Naive thymus-derived CD8-positive, alpha-beta T cell (primary cell): ENCODE measurements around the gene MYO1G. TPM values are rescaled to one million over a fixed set of nuclear protein-coding genes. Genes with fewer than 3 reads are reported as not detected.

Source experiments
- ATAC-seq, 2 donors: fragments of 150-1000 bp; cut with Tn5 transposase in 1 of 2; sonication (Bioruptor Pico), chemical (Tn5 transposase) in 1 of 2; 1 replicate in 1 of 2; 2 replicates in 1 of 2; pipeline ENCODE4 v1.10.0; 2021; ENCODE audit warnings: mild to moderate bottlenecking in 2 of 2, moderate library complexity in 2 of 2
- POLR2A ChIA-PET: fragments of 350-600 bp; sonication (Branson Sonifier 250); formaldehyde crosslinking; loops from one replicate; lab custom pipeline; 2021; ENCODE audit warnings: antibody characterized with exemption; lab: Charles Lee
- DNase-seq, 10 donors: peaks; one replicate each; pipeline versions ENCODE4 v3.0.0 to v3.0.0-alpha.2; 2020 to 2022
- H3K27ac Mint-ChIP-seq, 10 donors: one replicate each; pipeline ENCODE4 v1.8.0; 2020 to 2022; ENCODE audit warnings: mild to moderate bottlenecking in 10 of 10, mixed read lengths in 10 of 10, moderate library complexity in 4 of 10, inconsistent platforms in 1 of 10
- H3K27me3 Mint-ChIP-seq, 5 donors: one replicate each; pipeline ENCODE4 v1.8.0; 2021 to 2022; ENCODE audit warnings: mixed read lengths in 5 of 5
- H3K36me3 Mint-ChIP-seq, 3 donors: one replicate each; pipeline ENCODE4 v1.8.0; 2020 to 2022; ENCODE audit warnings: mixed read lengths in 3 of 3, mild to moderate bottlenecking in 2 of 3, inconsistent platforms in 1 of 3
- H3K4me1 Mint-ChIP-seq, 4 donors: one replicate each; pipeline ENCODE4 v1.8.0; 2021 to 2022; ENCODE audit warnings: mixed read lengths in 4 of 4
- H3K4me3 Mint-ChIP-seq, 10 donors: one replicate each; pipeline ENCODE4 v1.8.0; 2020 to 2022; ENCODE audit warnings: mild to moderate bottlenecking in 10 of 10, mixed read lengths in 10 of 10, moderate library complexity in 6 of 10, inconsistent platforms in 1 of 10
- H3K9me3 Mint-ChIP-seq, 9 donors: one replicate each; pipeline ENCODE4 v1.8.0; 2020 to 2022; ENCODE audit warnings: mixed read lengths in 9 of 9, mild to moderate bottlenecking in 3 of 9, inconsistent platforms in 1 of 9, moderate library complexity in 1 of 9
- polyA plus RNA-seq, 3 donors: library from polyadenylated mRNA; unstranded; fragments of 300-500 nt; fragmentation: Illumina TruSeq; gene quantifications; one replicate each; pipeline ENCODE4 v1.2.3, GENCODE V29; 2021
- total RNA-seq, 8 experiments: library from RNA in 2 of 8; stranded (reverse) in 2 of 8; gene quantifications; one replicate each; pipeline ENCODE4 v1.2.3 and lab custom pipeline; 2021 to 2026

Gene MYO1G
- total and polyA plus RNA-seq, 5 experiments from 2014 or later, result 44.4 to 106 (median 60.0) TPM

DNA sequence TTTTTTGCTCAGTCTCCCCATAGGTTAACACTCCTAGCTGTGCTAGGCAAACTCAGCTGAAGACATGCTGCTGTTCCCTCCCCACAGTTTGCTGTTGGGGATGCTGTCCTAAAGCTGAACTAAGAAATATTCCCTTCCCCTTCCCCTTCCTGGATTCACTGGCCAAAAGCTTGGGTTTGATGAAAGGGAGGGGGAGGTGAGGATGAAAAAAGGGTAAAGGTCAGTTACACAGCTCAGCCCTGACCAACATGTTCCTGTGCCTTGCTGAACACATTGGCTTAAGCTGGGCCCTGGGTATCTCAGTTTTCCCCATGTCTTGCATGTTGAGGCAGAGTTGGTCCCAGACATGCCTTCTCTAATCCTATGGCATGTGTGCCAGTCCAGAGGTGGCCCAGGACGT is 36.5 kb upstream of the MYO1G start:
- Mint-ChIP-seq H3K9me3 (no peaks in the 10 kb centered on the region), H3K4me3 (peak overlapping the region in 1 of 10 donors; percentile 13), H3K36me3 (peaks cover 0 to 39% (median 14%) of the 10 kb centered on the region in 3 donors), H3K27me3 (no peaks in the 10 kb centered on the region), H3K4me1 (peaks cover 24 to 31% (median 29%) of the 10 kb centered on the region in 4 donors), H3K27ac (peak overlapping the region in 8 of 10 donors; percentile 14 to 73 (median 54))
- ATAC-seq, result no peak
- POLR2A ChIA-PET, result interaction anchor here (1.5 to 3.1 kb wide), 3 partner anchors 12 to 14 kb away, joined by 3 to 16 read pairs (median 15); no protein-coding TSS in a partner anchor
- no peak for DNase-seq

DNA sequence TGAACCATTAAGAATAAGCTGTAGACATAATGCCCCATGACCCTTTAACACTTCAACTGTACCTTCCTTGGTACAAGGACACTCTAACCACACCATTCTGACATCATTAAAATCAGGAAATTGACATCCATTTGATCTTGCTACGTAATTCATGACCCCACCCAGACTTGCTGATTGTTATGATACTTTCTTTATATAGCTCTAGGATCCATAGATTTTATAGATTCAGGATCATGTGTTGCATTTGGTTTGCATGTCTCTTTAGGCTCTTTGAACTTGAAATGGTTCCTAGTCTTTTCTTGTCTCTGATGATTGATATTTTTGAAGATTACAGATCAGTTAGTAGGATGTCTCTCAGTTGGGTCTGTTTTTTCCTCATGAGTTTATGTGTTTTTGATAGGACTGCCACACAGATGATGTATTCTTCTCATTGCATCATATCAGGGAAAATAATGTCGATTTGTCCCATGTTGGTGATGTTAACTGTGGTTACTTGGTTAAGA is 34.7 kb upstream of the MYO1G start:
- no peaks in the 10 kb centered on the region for H3K27me3 Mint-ChIP-seq
- POLR2A ChIA-PET, result interaction anchor here (0.6 to 3.1 kb wide), 6 partner anchors 8 to 97 kb away, joined by 3 to 16 read pairs (median 5); no protein-coding TSS in a partner anchor
- H3K4me3 Mint-ChIP-seq, result peak overlapping the region in 7 of 10 donors; percentile 0 to 31 (median 9)
- peaks cover 26 to 37% (median 32%) of the 10 kb centered on the region in 4 donors for H3K4me1 Mint-ChIP-seq
- H3K36me3 Mint-ChIP-seq, result peaks cover 0 to 32% (median 11%) of the 10 kb centered on the region in 3 donors
- H3K27ac Mint-ChIP-seq, result peak overlapping the region in 9 of 10 donors; percentile 49 to 93 (median 86)
- peak; percentile 65 to 89 for ATAC-seq
- DNase-seq, result peak in 4 of 10 donors; percentile 22 to 67 (median 46)
- H3K9me3 Mint-ChIP-seq, result no peaks in the 10 kb centered on the region

DNA sequence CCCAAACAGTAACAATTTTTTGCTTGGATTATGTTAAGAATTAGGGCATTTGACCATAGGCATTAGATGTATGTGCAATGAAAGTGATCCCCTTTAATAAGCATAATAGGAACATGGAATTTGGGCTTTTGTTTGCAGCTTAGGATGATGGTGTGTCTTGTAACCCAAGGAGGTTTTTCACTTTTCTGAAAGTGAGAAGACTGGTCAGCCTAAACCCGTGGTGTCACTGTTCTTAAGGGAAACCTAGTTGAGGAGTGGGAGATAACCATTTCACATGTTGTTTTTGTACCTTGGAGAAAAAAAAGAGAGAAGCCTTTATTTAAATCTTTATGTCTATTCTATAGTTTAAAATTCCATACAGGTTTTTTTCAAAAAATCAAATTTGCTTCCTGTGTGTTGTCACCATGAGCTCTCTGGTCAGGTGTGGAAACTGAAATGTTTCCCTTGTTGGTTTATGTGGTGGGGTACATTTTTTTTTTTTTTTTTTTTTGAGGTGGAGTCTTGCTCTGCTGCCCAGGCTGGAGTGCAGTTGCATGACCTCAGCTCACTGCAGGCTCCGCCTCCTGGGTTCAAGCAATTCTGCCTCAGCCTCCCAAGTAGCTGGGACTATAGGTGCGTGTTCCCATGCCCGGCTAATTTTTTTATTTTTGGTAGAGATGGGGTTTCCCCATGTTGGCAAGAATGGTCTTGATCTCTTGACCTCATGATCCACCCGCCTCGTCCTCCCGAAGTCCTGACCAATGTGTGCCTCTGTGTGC is 28.9 kb upstream of the MYO1G start:
- ATAC-seq (peak in 1 of 2 donors; percentile 49), DNase-seq (no peak)

DNA sequence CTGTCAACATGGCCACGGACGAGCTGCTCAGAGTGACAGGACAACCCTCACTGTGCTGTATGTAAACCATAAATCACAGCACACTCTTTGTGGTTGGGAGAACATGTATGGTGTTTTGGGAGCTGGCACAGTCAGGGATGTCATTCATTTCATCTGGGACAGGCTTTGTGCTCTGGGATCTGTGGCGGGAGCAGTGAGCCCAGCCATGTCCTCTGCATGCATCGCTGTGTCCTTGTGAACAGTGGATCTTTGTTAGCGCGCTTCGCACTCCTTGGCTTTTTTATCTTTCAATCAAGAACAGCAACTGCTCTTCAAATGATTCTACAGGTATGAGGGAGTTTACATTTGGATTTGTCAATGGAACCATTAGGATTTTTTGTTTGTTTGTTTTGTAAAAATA is 28.3 kb upstream of the MYO1G start:
- POLR2A ChIA-PET, result interaction anchor here (1.2 kb wide), 1 partner anchor 20 kb away, joined by 3 read pairs; no protein-coding TSS in a partner anchor
- H3K9me3 Mint-ChIP-seq, result no peaks in the 10 kb centered on the region
- H3K36me3 Mint-ChIP-seq, result peaks cover 0 to 23% (median 2%) of the 10 kb centered on the region in 3 donors
- H3K27me3 Mint-ChIP-seq, result no peaks in the 10 kb centered on the region
- DNase-seq (no peak), ATAC-seq (no peak)
- peaks cover 18 to 66% (median 52%) of the 10 kb centered on the region in 4 donors for H3K4me1 Mint-ChIP-seq
- peak overlapping the region in 1 of 10 donors; percentile 24 for H3K4me3 Mint-ChIP-seq
- H3K27ac Mint-ChIP-seq, result peak overlapping the region in 9 of 10 donors; percentile 6 to 74 (median 43)

More for the DNA sequence above, 28.9 kb upstream of the MYO1G start:
- Mint-ChIP-seq H3K27ac (peak overlapping the region in 7 of 10 donors; percentile 9 to 74 (median 43)), H3K4me1 (peaks cover 18 to 66% (median 51%) of the 10 kb centered on the region in 4 donors), H3K36me3 (peaks cover 0 to 28% (median 3%) of the 10 kb centered on the region in 3 donors), H3K9me3 (no peaks in the 10 kb centered on the region), H3K4me3 (peak overlapping the region in 2 of 10 donors; percentile 24 to 48), H3K27me3 (no peaks in the 10 kb centered on the region)
- POLR2A ChIA-PET, result interaction anchor here (1.2 to 1.3 kb wide), 3 partner anchors 20 to 27 kb away, joined by 3 read pairs; no protein-coding TSS in a partner anchor

DNA sequence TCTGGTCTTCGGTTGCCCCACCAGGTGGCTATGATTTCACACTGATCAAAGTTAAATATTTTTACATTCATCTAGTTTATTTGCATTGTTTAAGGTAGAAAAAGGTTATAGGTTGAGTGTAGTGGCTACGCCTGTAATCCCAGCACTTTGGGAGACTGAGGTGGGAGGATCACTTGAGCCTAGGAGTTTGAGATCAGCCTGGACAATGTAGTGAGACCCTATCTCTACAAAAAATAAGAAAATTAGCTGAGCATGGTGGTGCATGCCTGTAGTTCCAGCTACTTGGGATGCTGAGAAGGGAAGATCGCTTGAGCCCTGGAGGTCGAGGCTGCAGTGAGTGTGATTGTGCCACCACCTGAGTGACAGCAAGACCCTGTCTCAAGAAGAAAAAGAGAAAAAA is 25.0 kb upstream of the MYO1G start:
- ATAC-seq, result no peak
- peak overlapping the region in 6 of 10 donors; percentile 56 to 78 (median 63) for H3K27ac Mint-ChIP-seq

DNA sequence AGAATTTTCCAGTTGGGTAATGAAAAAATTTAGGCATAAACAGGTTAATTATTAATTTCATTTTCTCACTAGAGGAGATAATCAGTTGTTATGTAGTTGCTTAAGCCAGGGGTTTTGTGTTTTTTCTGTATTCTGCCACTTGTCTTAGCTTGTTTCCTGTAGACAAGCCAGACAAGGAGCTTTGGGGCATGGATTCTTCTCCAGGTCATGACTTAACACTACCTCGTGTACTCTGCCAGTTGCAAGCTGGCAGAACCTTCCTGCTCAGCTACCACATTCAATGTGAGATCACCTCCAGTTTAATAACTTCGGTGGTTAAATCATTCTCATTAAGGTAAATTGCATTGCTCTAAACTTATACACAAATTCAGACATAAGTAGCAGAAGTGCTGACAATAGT is 23.0 kb upstream of the MYO1G start:
- Mint-ChIP-seq H3K36me3 (peaks cover 0 to 5% (median 2%) of the 10 kb centered on the region in 3 donors), H3K27ac (peak overlapping the region; percentile 82 to 96 (median 93)), H3K4me3 (peak overlapping the region in 8 of 10 donors; percentile 52 to 95 (median 86)), H3K27me3 (no peaks in the 10 kb centered on the region), H3K4me1 (peaks cover 17 to 65% (median 52%) of the 10 kb centered on the region in 4 donors), H3K9me3 (no peaks in the 10 kb centered on the region)
- POLR2A ChIA-PET, result interaction anchor here (0.6 to 10.5 kb wide), 16 partner anchors 11 to 420 kb away, joined by 3 to 314 read pairs (median 4); partner anchors contain the start of genes MYO1G, OGDH, PURB and TBRG4
- DNase-seq, result no peak
- no peak for ATAC-seq

More for the DNA sequence above, 25.0 kb upstream of the MYO1G start:
- H3K4me3 Mint-ChIP-seq, result no peak overlapping the region
- H3K4me1 Mint-ChIP-seq, result peaks cover 18 to 77% (median 60%) of the 10 kb centered on the region in 4 donors
- H3K9me3 Mint-ChIP-seq, result no peaks in the 10 kb centered on the region
- POLR2A ChIA-PET, result interaction anchor here (0.5 to 10.5 kb wide), 4 partner anchors 24 to 150 kb away, joined by 3 to 314 read pairs (median 4); no protein-coding TSS in a partner anchor
- DNase-seq, result no peak
- peaks cover 0 to 7% (median 2%) of the 10 kb centered on the region in 3 donors for H3K36me3 Mint-ChIP-seq
- H3K27me3 Mint-ChIP-seq, result no peaks in the 10 kb centered on the region

DNA sequence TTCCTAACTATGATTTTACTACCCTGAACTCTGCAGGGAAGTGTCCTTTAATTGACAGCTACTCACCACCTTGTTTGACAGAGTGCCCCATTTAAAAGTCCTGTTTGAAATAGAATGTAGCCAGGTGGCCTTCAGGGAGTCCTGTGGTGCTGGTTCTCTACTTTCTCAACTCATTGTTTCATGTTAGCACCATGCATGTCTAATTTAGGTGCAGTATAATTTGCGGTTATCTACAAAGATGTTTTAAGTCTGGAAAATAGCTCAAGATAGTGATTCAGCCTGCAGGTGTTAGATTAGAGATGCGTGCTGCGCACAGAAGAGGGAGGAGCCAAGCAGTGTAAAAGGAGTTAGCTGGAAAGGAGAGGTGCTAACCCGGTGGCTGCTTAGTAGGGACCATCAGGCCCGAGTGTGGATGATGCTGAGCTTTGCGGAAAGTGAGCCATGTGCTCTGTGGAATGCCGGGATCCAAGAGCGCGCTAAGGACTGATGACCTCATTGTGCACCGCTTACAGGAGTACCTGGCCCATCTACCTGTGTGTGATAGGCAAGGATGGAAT is 22.4 kb upstream of the MYO1G start:
- Mint-ChIP-seq H3K4me1 (peaks cover 17 to 65% (median 50%) of the 10 kb centered on the region in 4 donors), H3K4me3 (peak overlapping the region; percentile 82 to 95 (median 88)), H3K27ac (peak overlapping the region; percentile 82 to 96 (median 93)), H3K36me3 (peaks cover 0 to 5% (median 2%) of the 10 kb centered on the region in 3 donors), H3K27me3 (no peaks in the 10 kb centered on the region), H3K9me3 (no peaks in the 10 kb centered on the region)
- ATAC-seq (peak; percentile 46 to 57), DNase-seq (peak; percentile 29 to 79 (median 58))
- POLR2A ChIA-PET, result interaction anchor here (0.7 to 10.5 kb wide), 19 partner anchors 10 to 419 kb away, joined by 3 to 314 read pairs (median 4); partner anchors contain the start of genes MYO1G, OGDH, PURB and TBRG4

DNA sequence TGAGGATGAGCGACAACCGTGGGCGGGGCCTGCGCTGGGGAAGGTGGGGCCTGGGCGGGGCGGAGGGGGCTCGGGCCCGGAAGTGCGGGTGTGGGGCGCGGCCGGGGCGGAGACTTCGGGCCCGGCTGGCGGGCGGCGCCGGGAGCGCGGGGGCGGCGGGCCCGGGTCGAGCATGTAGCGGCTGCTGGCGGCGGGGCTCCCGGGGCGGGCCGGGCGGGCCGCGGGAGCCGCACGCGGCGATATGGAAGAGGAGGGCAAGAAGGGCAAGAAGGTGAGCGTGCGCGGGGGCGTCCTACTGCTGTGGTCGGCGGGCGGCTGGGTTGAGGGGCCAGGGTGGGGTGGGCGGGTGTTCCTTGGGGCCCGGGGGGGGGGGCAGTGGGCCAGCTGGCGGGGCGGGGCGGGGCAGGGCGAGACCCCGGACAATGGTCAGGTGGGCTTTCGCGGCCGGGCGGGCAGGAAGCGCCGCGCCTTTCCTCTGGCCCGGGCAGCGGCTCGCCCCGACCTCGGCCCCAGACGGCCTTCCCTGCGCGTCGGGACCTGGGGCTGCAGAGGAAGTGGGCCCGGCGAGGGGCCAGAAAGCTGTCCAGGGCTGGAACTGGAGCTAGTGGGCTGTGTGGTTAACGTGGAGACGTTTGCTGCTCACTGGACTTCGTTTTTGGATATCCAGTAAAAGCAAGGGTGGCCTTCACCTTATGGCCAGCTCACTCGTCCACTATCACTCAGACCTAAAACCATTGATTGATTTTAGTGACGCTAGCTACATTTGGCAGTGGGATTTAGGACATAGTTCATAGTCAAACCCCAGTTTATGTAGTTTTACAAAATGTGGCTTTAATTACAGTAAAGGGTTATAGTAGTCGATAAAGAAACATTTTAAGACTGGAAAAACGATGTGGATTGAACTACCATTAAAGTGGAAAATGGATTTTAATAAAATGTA is 21.5 kb upstream of the MYO1G start, which contains the start of gene CCM2:
Gene CCM2, plus strand, starts transcription at position 109 of the 940 bp plus-strand sequence. Its CDS starts 133 bp downstream, at position 242.
- H3K4me1 Mint-ChIP-seq, result peaks cover 15 to 66% (median 49%) of the 10 kb centered on the region in 4 donors
- no peaks in the 10 kb centered on the region for H3K36me3 Mint-ChIP-seq
- POLR2A ChIA-PET, result interaction anchor here (0.5 to 10.5 kb wide), 18 partner anchors 10 to 394 kb away, joined by 3 to 314 read pairs (median 4); partner anchors contain the start of genes MYO1G, OGDH, PURB and TBRG4
- H3K4me3 Mint-ChIP-seq, result peak within 1 kb of the TSS; percentile 84 to 98 (median 97)
- no peaks in the 10 kb centered on the region for H3K27me3 Mint-ChIP-seq
- no peak for ATAC-seq
- peak within 1 kb of the TSS; percentile 92 to 99 (median 97) for H3K27ac Mint-ChIP-seq
- H3K9me3 Mint-ChIP-seq, result no peaks in the 10 kb centered on the region
- peak in 1 of 10 donors; percentile 17 for DNase-seq

DNA sequence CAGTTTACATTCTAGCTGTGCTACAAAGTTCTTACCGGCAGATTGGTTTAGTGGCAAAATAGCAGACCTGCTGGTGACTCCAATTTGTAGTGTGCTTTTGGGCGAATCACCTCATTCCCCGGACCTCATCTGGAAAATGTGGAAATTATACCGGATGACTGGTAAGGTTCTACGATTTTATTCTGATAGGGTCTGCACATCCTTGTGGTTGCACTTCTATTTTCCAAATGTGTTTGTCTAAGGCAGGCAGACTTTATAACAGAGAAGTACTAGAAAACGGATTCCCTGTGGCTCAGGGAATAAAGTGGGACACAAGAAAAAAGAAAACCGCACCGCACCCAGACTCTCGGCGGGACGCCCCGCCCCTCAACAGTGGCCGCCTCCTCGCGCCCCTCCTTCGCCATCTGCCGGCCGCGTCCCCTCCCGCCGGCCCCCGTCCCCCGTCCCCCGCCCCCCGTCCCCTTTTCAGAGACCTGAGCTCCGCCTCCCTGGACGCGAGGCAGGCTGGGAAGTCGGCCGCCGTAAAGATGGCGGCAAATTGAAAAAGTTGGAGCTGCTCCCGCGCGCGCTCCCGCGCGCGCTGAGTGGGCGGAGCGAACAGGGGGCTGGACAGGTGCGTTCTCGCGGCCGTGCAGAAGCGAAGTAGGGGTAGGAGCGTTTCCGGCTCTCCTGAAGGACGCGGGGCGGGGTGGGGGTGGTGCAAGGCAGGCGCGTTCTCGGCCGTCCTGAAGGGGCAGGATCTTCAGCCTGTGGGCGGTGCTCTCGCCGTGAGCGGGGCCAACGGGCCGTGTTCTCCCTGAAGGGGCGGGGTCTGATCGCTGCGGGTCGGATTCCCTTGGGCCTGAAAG is 20.7 kb upstream of the MYO1G start:
- peak; percentile 96 to 100 (median 98) for DNase-seq
- POLR2A ChIA-PET, result interaction anchor here (0.6 to 10.5 kb wide), 17 partner anchors 9 to 246 kb away, joined by 3 to 314 read pairs (median 6); partner anchors contain the start of genes MYO1G, PURB and TBRG4
- Mint-ChIP-seq H3K4me3 (peak overlapping the region; percentile 84 to 98 (median 97)), H3K27ac (peak overlapping the region; percentile 91 to 99 (median 97)), H3K9me3 (no peaks in the 10 kb centered on the region), H3K4me1 (peaks cover 21 to 66% (median 50%) of the 10 kb centered on the region in 4 donors), H3K27me3 (no peaks in the 10 kb centered on the region), H3K36me3 (no peaks in the 10 kb centered on the region)
- ATAC-seq, result peak; percentile 82 to 83
